GM12878 (cell line): ENCODE measurements around the gene WIPF2.

Experiments used
- CBFB ChIP-seq: IDR thresholded peaks from 2 replicates; pipeline ENCODE4 v1.6.1; 2016; ENCODE audit warnings: antibody characterized with exemption, low read depth
- CEBPB ChIP-seq, 2 experiments: fragments of 150-350 bp in 1 of 2; IDR thresholded peaks; 2 replicates each; pipeline ENCODE4 v1.6.1; 2012 to 2014; ENCODE audit warnings: low read depth in 2 of 2, low read length in 2 of 2, borderline replicate concordance in 1 of 2, inconsistent platforms in 1 of 2
- EP300 ChIP-seq, 2 experiments: fragments of 150-350 bp in 1 of 2; IDR thresholded peaks; 2 replicates each; pipeline ENCODE4 v1.6.1; 2011 to 2012; ENCODE audit warnings: low read depth in 2 of 2, low read length in 2 of 2, borderline replicate concordance in 1 of 2, improper control_type of control experiment in 1 of 2, inconsistent platforms in 1 of 2; ENCODE audit not compliant: control insufficient read depth in 1 of 2
- JUNB ChIP-seq: IDR thresholded peaks from 2 replicates; pipeline ENCODE4 v1.6.1; 2016; ENCODE audit warnings: antibody characterized with exemption, mild to moderate bottlenecking
- YY1 ChIP-seq: IDR thresholded peaks from 2 replicates; pipeline ENCODE4 v1.6.1; 2011; ENCODE audit warnings: low read depth, mild to moderate bottlenecking, low read length

DNA sequence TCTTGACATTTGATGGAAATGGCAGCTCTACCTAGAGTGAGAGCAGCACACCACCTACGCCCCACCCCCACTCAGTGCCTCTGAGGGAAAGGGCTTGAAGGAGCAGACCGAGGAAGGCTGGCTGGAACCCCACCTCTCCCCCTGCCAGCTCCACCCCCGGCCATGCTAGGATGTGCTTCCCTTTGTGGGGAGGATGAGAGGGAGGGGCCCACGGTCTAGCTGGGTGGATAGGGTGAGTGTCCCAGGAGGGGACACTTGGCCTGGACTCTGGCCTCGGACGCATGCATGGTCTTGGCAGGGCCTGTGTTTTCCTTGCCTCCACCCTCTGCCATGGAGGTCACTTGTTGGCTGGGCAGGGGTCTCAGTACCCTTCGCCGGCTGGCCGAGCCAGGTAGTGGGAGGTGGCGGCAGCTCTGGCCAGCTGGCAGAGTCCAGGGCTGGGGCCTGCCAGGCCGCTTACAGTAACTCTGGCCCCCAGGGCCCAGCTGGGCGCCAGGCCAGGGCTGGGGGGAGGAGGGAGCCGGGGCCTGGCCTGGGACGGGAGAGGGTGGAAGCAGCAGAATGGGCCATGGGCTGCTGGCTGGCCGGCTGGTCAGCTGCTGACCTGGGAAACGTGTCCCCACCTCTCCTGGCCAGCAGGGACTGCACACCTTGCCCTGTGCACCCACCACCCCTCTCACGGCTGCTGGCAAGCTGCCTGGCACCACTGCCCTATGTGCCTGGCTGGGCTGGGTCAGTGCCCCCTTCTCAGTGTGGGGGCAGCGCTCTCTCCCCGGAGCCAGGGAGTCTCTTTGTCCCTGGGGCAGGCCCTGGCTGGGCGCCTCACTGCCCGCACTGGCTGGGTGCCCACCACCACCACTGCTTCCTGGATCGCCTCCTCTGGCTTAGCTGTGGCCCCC, 112.9 kb downstream of the WIPF2 start:
- TF ChIP-seq YY1 (no peak), CBFB (no peak), EP300 (IDR thresholded peaks at IDR 0.05; ENCODE audit: borderline replicate concordance in 1 of 2, control insufficient read depth in 1 of 2, low read depth in 2 of 2, low read length in 2 of 2) (no peak), JUNB (no peak), CEBPB (IDR thresholded peaks at IDR 0.05; ENCODE audit: borderline replicate concordance in 1 of 2, low read depth in 2 of 2, low read length in 2 of 2) (no peak)
